ENCODE results near the gene MYO6. TPM values are rescaled to one million over a fixed set of nuclear protein-coding genes. Genes with fewer than 3 reads are reported as not detected.

MYO6 gene
- total and polyA plus RNA-seq, 2 experiments from 2014 or later, result 10.9 to 24.2 TPM

- in situ Hi-C loops (cut with MboI), result no loop called here
- H3K4me3 ChIP-seq, result peak overlapping the region; percentile 64
- H3K9me3 ChIP-seq (ENCODE audit: low read depth), result no peaks in the 10 kb centered on the region
- H3K4me2 ChIP-seq (ENCODE audit: unreplicated experiment), result peak overlapping the region; percentile 96
- H3K27ac ChIP-seq, result peak overlapping the region; percentile 85
- peaks cover 31% of the 10 kb centered on the region for H3K4me1 ChIP-seq (ENCODE audit: insufficient read depth)
- no peaks in the 10 kb centered on the region for H3K27me3 ChIP-seq (replicated peaks; ENCODE audit: insufficient read depth)
- no peaks in the 10 kb centered on the region for H3K36me3 ChIP-seq (ENCODE audit: low read depth)
- peak overlapping the region; percentile 69 for H3K9ac ChIP-seq
- no peak for TF ChIP-seq EZH2phosphoT487 (IDR thresholded peaks at IDR 0.05; ENCODE audit: insufficient read depth, low read depth)
- TF ChIP-seq EZH2 (IDR thresholded peaks at IDR 0.05; ENCODE audit: insufficient read depth, poor library complexity, severe bottlenecking), result no peak
- H2AFZ ChIP-seq, result peak overlapping the region; percentile 68
- peak; percentile 93 for DNase-seq
- no peaks in the 10 kb centered on the region for H3K9me2 ChIP-seq (ENCODE audit: insufficient read depth)
- peaks cover 36% of the 10 kb centered on the region for H3F3A ChIP-seq (ENCODE audit: insufficient read depth)
- WGBS, 2 experiments (ENCODE audit: low coverage in 1 of 2, low lambda C conversion rate in 2 of 2, missing lambda C conversion rate in 2 of 2), result 3 to 8% methylated on average over 12 of the region's 12 CpGs
- no peaks in the 10 kb centered on the region for H3K79me2 ChIP-seq (ENCODE audit: insufficient read depth)
- H4K20me1 ChIP-seq (ENCODE audit: insufficient read depth), result no peaks in the 10 kb centered on the region
Measured at GRCh38 chr6:75830959-75831885, 82.2 kb downstream of the MYO6 start.

- DNase-seq, result no peak
- Histone ChIP-seq H3K4me1 (ENCODE audit: insufficient read depth) (peaks cover 28% of the 10 kb centered on the region), H3K4me3 (no peak overlapping the region), H3K27me3 (replicated peaks; ENCODE audit: insufficient read depth) (no peaks in the 10 kb centered on the region), H3K9me2 (ENCODE audit: insufficient read depth) (no peaks in the 10 kb centered on the region), H3K9me3 (ENCODE audit: low read depth) (no peaks in the 10 kb centered on the region), H2AFZ (no peak overlapping the region), H3K36me3 (ENCODE audit: low read depth) (no peaks in the 10 kb centered on the region), H3K27ac (no peak overlapping the region), H3K79me2 (ENCODE audit: insufficient read depth) (no peaks in the 10 kb centered on the region), H3K4me2 (ENCODE audit: unreplicated experiment) (no peak overlapping the region), H3K9ac (no peak overlapping the region), H4K20me1 (ENCODE audit: insufficient read depth) (no peaks in the 10 kb centered on the region), H3F3A (ENCODE audit: insufficient read depth) (peaks cover 30% of the 10 kb centered on the region)
- TF ChIP-seq EZH2phosphoT487 (IDR thresholded peaks at IDR 0.05; ENCODE audit: insufficient read depth, low read depth) (no peak), EZH2 (IDR thresholded peaks at IDR 0.05; ENCODE audit: insufficient read depth, poor library complexity, severe bottlenecking) (no peak)
- in situ Hi-C loops (cut with MboI), result no loop called here
Measured at GRCh38 chr6:75834447-75834846, 85.4 kb downstream of the MYO6 start.

GRCh38 chr6:75842191-75842590, 93.2 kb downstream of the MYO6 start:
- no peak overlapping the region for H3K9ac ChIP-seq
- no peak overlapping the region for H3K4me2 ChIP-seq (ENCODE audit: unreplicated experiment)
- no peak overlapping the region for H2AFZ ChIP-seq
- H3F3A ChIP-seq (ENCODE audit: insufficient read depth), result no peaks in the 10 kb centered on the region
- H4K20me1 ChIP-seq (ENCODE audit: insufficient read depth), result no peaks in the 10 kb centered on the region
- no peaks in the 10 kb centered on the region for H3K4me1 ChIP-seq (ENCODE audit: insufficient read depth)
- TF ChIP-seq EZH2 (IDR thresholded peaks at IDR 0.05; ENCODE audit: insufficient read depth, poor library complexity, severe bottlenecking), result no peak
- TF ChIP-seq EZH2phosphoT487 (IDR thresholded peaks at IDR 0.05; ENCODE audit: insufficient read depth, low read depth), result no peak
- H3K4me3 ChIP-seq, result no peak overlapping the region
- DNase-seq, result no peak
- H3K9me3 ChIP-seq (ENCODE audit: low read depth), result no peaks in the 10 kb centered on the region
- peaks cover 9% of the 10 kb centered on the region; the same call in 1 of the 2 replicates for H3K36me3 ChIP-seq (ENCODE audit: low read depth)
- H3K27ac ChIP-seq, result no peak overlapping the region
- no peaks in the 10 kb centered on the region for H3K27me3 ChIP-seq (replicated peaks; ENCODE audit: insufficient read depth)
- no peaks in the 10 kb centered on the region for H3K9me2 ChIP-seq (ENCODE audit: insufficient read depth)
- H3K79me2 ChIP-seq (ENCODE audit: insufficient read depth), result no peaks in the 10 kb centered on the region
- in situ Hi-C loops (cut with MboI), result no loop called here
- WGBS, 2 experiments (ENCODE audit: low coverage in 1 of 2, low lambda C conversion rate in 2 of 2, missing lambda C conversion rate in 2 of 2), result 86 to 87% methylated on average over 4 of the region's 4 CpGs

GRCh38 chr6:75842732-75843131, 93.7 kb downstream of the MYO6 start:
- H4K20me1 ChIP-seq (ENCODE audit: insufficient read depth), result no peaks in the 10 kb centered on the region
- no peaks in the 10 kb centered on the region for H3F3A ChIP-seq (ENCODE audit: insufficient read depth)
- H3K79me2 ChIP-seq (ENCODE audit: insufficient read depth), result no peaks in the 10 kb centered on the region
- WGBS, 2 experiments (ENCODE audit: low coverage in 1 of 2, low lambda C conversion rate in 2 of 2, missing lambda C conversion rate in 2 of 2), result 92 to 98% methylated on average over 2 of the region's 2 CpGs
- no peak for DNase-seq
- in situ Hi-C loops (cut with MboI), result no loop called here
- H3K4me3 ChIP-seq, result no peak overlapping the region
- H3K27ac ChIP-seq, result no peak overlapping the region
- H3K36me3 ChIP-seq (ENCODE audit: low read depth), result peaks cover 9% of the 10 kb centered on the region; the same call in 1 of the 2 replicates
- H3K9me2 ChIP-seq (ENCODE audit: insufficient read depth), result no peaks in the 10 kb centered on the region
- H3K27me3 ChIP-seq (replicated peaks; ENCODE audit: insufficient read depth), result no peaks in the 10 kb centered on the region
- H3K9ac ChIP-seq, result no peak overlapping the region
- no peak overlapping the region for H3K4me2 ChIP-seq (ENCODE audit: unreplicated experiment)
- H3K4me1 ChIP-seq (ENCODE audit: insufficient read depth), result no peaks in the 10 kb centered on the region
- H3K9me3 ChIP-seq (ENCODE audit: low read depth), result no peaks in the 10 kb centered on the region
- no peak overlapping the region for H2AFZ ChIP-seq
- TF ChIP-seq EZH2phosphoT487 (IDR thresholded peaks at IDR 0.05; ENCODE audit: insufficient read depth, low read depth) (no peak), EZH2 (IDR thresholded peaks at IDR 0.05; ENCODE audit: insufficient read depth, poor library complexity, severe bottlenecking) (no peak)
